Measurements from ENCODE around the gene NINL.

- TF ChIP-seq YY1 (IDR thresholded peaks at IDR 0.05; ENCODE audit: insufficient read depth, insufficient read length) (no peak), ZNF274 (IDR thresholded peaks at IDR 0.05; ENCODE audit: low read depth, low read length) (no peak)
Measured at GRCh38 chr20:25549843-25550477, 35.4 kb downstream of the NINL start.
